CD14-positive monocyte (primary cell): ENCODE data around the gene PHC1. TPM values are rescaled to one million over a fixed set of nuclear protein-coding genes. Genes with fewer than 3 reads are reported as not detected.

Experiments
- DNase-seq, 3 donors: peaks; one replicate each; pipeline ENCODE4 v3.0.0-alpha.2; 2011 to 2022
- H2AFZ ChIP-seq: 2 replicates; pipeline ENCODE4 v1.6.0; 2012; ENCODE audit warnings: mild to moderate bottlenecking, low read depth, low read length, inconsistent platforms; ENCODE audit not compliant: insufficient read depth, poor library complexity, severe bottlenecking
- H3K27ac ChIP-seq, 2 donors: 1 replicate in 1 of 2; 2 replicates in 1 of 2; pipeline ENCODE4 v1.5.1; 2012 to 2013; ENCODE audit warnings: low read length in 2 of 2, control low read depth in 1 of 2, inconsistent platforms in 1 of 2, low read depth in 1 of 2, mild to moderate bottlenecking in 1 of 2
- H3K27me3 ChIP-seq, 2 donors: one replicate each; pipeline versions ENCODE4 v1.6.0 to v1.6.1; 2011 to 2013; ENCODE audit warnings: low read length in 2 of 2; ENCODE audit not compliant: control insufficient read depth in 2 of 2, insufficient read depth in 2 of 2
- H3K36me3 ChIP-seq, 2 donors: replicated peaks in 1 of 2; 1 replicate in 1 of 2; 2 replicates in 1 of 2; pipeline versions ENCODE4 v1.5.1 to v1.6.1; 2012 to 2013; ENCODE audit warnings: low read length in 2 of 2, control low read depth in 1 of 2, inconsistent platforms in 1 of 2, mild to moderate bottlenecking in 1 of 2; ENCODE audit not compliant: insufficient read depth in 2 of 2, control insufficient read depth in 1 of 2
- H3K4me1 ChIP-seq, 2 donors: 1 replicate in 1 of 2; 2 replicates in 1 of 2; pipeline versions ENCODE4 v1.5.1 to v1.6.1; 2012 to 2013; ENCODE audit warnings: low read length in 2 of 2, control low read depth in 1 of 2, inconsistent platforms in 1 of 2, mild to moderate bottlenecking in 1 of 2, moderate library complexity in 1 of 2; ENCODE audit not compliant: insufficient read depth in 2 of 2, control insufficient read depth in 1 of 2
- H3K4me2 ChIP-seq: replicated peaks from 2 replicates; pipeline ENCODE3; 2012; ENCODE audit warnings: low read length, moderate library complexity, mild to moderate bottlenecking; ENCODE audit not compliant: poor library complexity, severe bottlenecking; ENCODE audit errors: extremely low read depth
- H3K4me3 ChIP-seq, 3 experiments: fragments of 200-600 bp in 1 of 3; sonication (generic) in 1 of 3; replicated peaks in 1 of 3; 1 replicate in 2 of 3; 2 replicates in 1 of 3; pipeline ENCODE4 v1.5.1; 2011 to 2013; ENCODE audit warnings: low read length in 3 of 3, mild to moderate bottlenecking in 3 of 3, control low read depth in 2 of 3, low read depth in 2 of 3, inconsistent platforms in 1 of 3, moderate library complexity in 1 of 3
- H3K79me2 ChIP-seq: 2 replicates; pipeline ENCODE4 v1.6.0; 2012; ENCODE audit warnings: mild to moderate bottlenecking, control low read depth, inconsistent platforms, low read length, moderate library complexity; ENCODE audit not compliant: insufficient read depth
- H3K9ac ChIP-seq: 2 replicates; pipeline ENCODE4 v1.6.0; 2017; ENCODE audit warnings: low read length, mild to moderate bottlenecking; ENCODE audit not compliant: insufficient read depth, poor library complexity, severe bottlenecking
- H3K9me3 ChIP-seq, 2 donors: replicated peaks in 1 of 2; 1 replicate in 1 of 2; 2 replicates in 1 of 2; pipeline versions ENCODE4 v1.5.1 to v1.6.1; 2012 to 2013; ENCODE audit warnings: low read length in 2 of 2, control low read depth in 1 of 2; ENCODE audit not compliant: control insufficient read depth in 1 of 2, insufficient read depth in 1 of 2
- H4K20me1 ChIP-seq: 2 replicates; pipeline ENCODE4 v1.6.0; 2012; ENCODE audit warnings: mild to moderate bottlenecking, low read length, control low read depth, moderate library complexity; ENCODE audit not compliant: insufficient read depth
- H3K27ac Mint-ChIP-seq, 7 donors: one replicate each; pipeline ENCODE4 v1.8.0; 2020; ENCODE audit warnings: mild to moderate bottlenecking in 7 of 7, mixed read lengths in 7 of 7, moderate library complexity in 6 of 7, inconsistent platforms in 2 of 7
- H3K27me3 Mint-ChIP-seq, 3 donors: one replicate each; pipeline ENCODE4 v1.8.0; 2021 to 2022; ENCODE audit warnings: low read depth in 3 of 3, mild to moderate bottlenecking in 3 of 3, mixed read lengths in 3 of 3, moderate library complexity in 3 of 3, inconsistent platforms in 1 of 3
- H3K36me3 Mint-ChIP-seq, 2 donors: one replicate each; pipeline ENCODE4 v1.8.0; 2020; ENCODE audit warnings: mixed read lengths in 2 of 2, inconsistent platforms in 1 of 2, mild to moderate bottlenecking in 1 of 2
- H3K4me1 Mint-ChIP-seq: one replicate; pipeline ENCODE4 v1.8.0; 2020; ENCODE audit warnings: mild to moderate bottlenecking, mixed read lengths
- H3K4me3 Mint-ChIP-seq, 2 donors: one replicate each; pipeline ENCODE4 v1.8.0; 2020; ENCODE audit warnings: mild to moderate bottlenecking in 2 of 2, mixed read lengths in 2 of 2, moderate library complexity in 1 of 2
- H3K9me3 Mint-ChIP-seq, 7 donors: one replicate each; pipeline ENCODE4 v1.8.0; 2020 to 2022; ENCODE audit warnings: mixed read lengths in 7 of 7, mild to moderate bottlenecking in 6 of 7, moderate library complexity in 6 of 7, inconsistent platforms in 2 of 7
- CTCF ChIP-seq: fragments of 200-600 bp; IDR thresholded peaks from one replicate; pipeline ENCODE4 v1.8.0; 2022; ENCODE audit warnings: antibody characterized with exemption, mild to moderate bottlenecking
- WGBS: methylation state at CpG from one replicate; pipeline ENCODE4 v1.1.5; 2013; ENCODE audit warnings: missing lambda C conversion rate; ENCODE audit not compliant: insufficient coverage; 5-methylcytosine and 5-hydroxymethylcytosine counted together
- intact Hi-C, 2 donors: fragments of 100-400 bp; cut with micrococcal nuclease; formaldehyde crosslinking; loops; one replicate each; pipeline versions ENCODE4 v1.15.0 to v1.15.1; 2023
- polyA plus RNA-seq, 3 donors: library from polyadenylated mRNA; depleted of rRNA in 1 of 3; unstranded in 2 of 3; stranded (reverse) in 1 of 3; fragments of 300-500 nt in 2 of 3; fragments of >200 nt in 1 of 3; fragmentation: Illumina TruSeq in 2 of 3; gene quantifications; 1 replicate in 2 of 3; 2 replicates in 1 of 3; pipeline ENCODE4 v1.2.3, GENCODE V29; 2012 to 2021

Gene PHC1
- polyA plus RNA-seq, 3 donors, result 0.58 to 19.3 (median 1.4) TPM

GRCh38 chr12:8950221-8950527, 35.9 kb downstream of the PHC1 start:
- peak overlapping the region; percentile 96 for H3K9ac ChIP-seq
- peak overlapping the region; percentile 82 to 97 (median 93) for H3K4me3 ChIP-seq
- peak overlapping the region; percentile 95 to 100 (median 99) for H3K27ac Mint-ChIP-seq
- H3K27me3 Mint-ChIP-seq, result peaks cover 0 to 4% (median 0%) of the 10 kb centered on the region in 3 donors
- H3K36me3 ChIP-seq, result peaks cover 11 to 24% of the 10 kb centered on the region in 2 donors
- peaks cover 0 to 4% of the 10 kb centered on the region in 2 donors for H3K9me3 ChIP-seq
- H3K27me3 ChIP-seq, result no peaks in the 10 kb centered on the region
- H3K4me2 ChIP-seq, result peak overlapping the region; percentile 87
- WGBS, result 0% methylated on average over 7 of the region's 7 CpGs
- peaks cover 0 to 14% (median 7%) of the 10 kb centered on the region in 7 donors for H3K9me3 Mint-ChIP-seq
- H3K4me1 Mint-ChIP-seq, result peaks cover 40% of the 10 kb centered on the region
- peaks cover 25 to 41% of the 10 kb centered on the region in 2 donors for H3K4me1 ChIP-seq
- H2AFZ ChIP-seq, result peak overlapping the region; percentile 82
- peaks cover 18 to 30% of the 10 kb centered on the region in 2 donors for H3K36me3 Mint-ChIP-seq
- DNase-seq, result peak in 1 of 3 donors; percentile 46
- H3K27ac ChIP-seq, result peak overlapping the region; percentile 98 to 99
- TF ChIP-seq CTCF, result no peak
- H4K20me1 ChIP-seq, result peaks cover 34% of the 10 kb centered on the region
- intact Hi-C loops, result loop anchor here (2.0 to 5.0 kb wide), 2 partner anchors 82 to 89 kb away; no protein-coding TSS in a partner anchor
- H3K79me2 ChIP-seq, result peaks cover 50% of the 10 kb centered on the region
- H3K4me3 Mint-ChIP-seq, result peak overlapping the region; percentile 98

GRCh38 chr12:8950702-8951478, 36.6 kb downstream of the PHC1 start:
- H3K4me1 ChIP-seq, result peaks cover 25 to 41% of the 10 kb centered on the region in 2 donors
- Mint-ChIP-seq H3K36me3 (peaks cover 13 to 24% of the 10 kb centered on the region in 2 donors), H3K27ac (peak overlapping the region; percentile 95 to 100 (median 99)), H3K4me3 (peak overlapping the region; percentile 98), H3K9me3 (peaks cover 0 to 21% (median 10%) of the 10 kb centered on the region in 7 donors), H3K4me1 (peaks cover 40% of the 10 kb centered on the region), H3K27me3 (peaks cover 0 to 4% (median 0%) of the 10 kb centered on the region in 3 donors)
- WGBS, result no CpG with 5 or more reads among the region's 9 CpGs
- H3K27me3 ChIP-seq, result no peaks in the 10 kb centered on the region
- H4K20me1 ChIP-seq, result peaks cover 27% of the 10 kb centered on the region
- peaks cover 3 to 17% of the 10 kb centered on the region in 2 donors for H3K36me3 ChIP-seq
- peak overlapping the region; percentile 87 for H3K4me2 ChIP-seq
- peak in 2 of 3 donors; percentile 19 to 32 for DNase-seq
- H3K9ac ChIP-seq, result peak overlapping the region; percentile 96
- TF ChIP-seq CTCF, result no peak
- H3K79me2 ChIP-seq, result peaks cover 43% of the 10 kb centered on the region
- H3K4me3 ChIP-seq, result peak overlapping the region; percentile 82 to 97 (median 93)
- peak overlapping the region; percentile 82 for H2AFZ ChIP-seq
- intact Hi-C loops, result loop anchor here (2.0 to 5.0 kb wide), 2 partner anchors 81 to 88 kb away; no protein-coding TSS in a partner anchor
- H3K9me3 ChIP-seq, result peaks cover 3 to 11% of the 10 kb centered on the region in 2 donors
- peak overlapping the region in 1 of 2 donors; percentile 99 for H3K27ac ChIP-seq
